Measurements from ENCODE around the gene DCANP1.
A peak's percentile ranks its signal among the peaks of the same experiment; 100 is the strongest.

Gene DCANP1

DNA sequence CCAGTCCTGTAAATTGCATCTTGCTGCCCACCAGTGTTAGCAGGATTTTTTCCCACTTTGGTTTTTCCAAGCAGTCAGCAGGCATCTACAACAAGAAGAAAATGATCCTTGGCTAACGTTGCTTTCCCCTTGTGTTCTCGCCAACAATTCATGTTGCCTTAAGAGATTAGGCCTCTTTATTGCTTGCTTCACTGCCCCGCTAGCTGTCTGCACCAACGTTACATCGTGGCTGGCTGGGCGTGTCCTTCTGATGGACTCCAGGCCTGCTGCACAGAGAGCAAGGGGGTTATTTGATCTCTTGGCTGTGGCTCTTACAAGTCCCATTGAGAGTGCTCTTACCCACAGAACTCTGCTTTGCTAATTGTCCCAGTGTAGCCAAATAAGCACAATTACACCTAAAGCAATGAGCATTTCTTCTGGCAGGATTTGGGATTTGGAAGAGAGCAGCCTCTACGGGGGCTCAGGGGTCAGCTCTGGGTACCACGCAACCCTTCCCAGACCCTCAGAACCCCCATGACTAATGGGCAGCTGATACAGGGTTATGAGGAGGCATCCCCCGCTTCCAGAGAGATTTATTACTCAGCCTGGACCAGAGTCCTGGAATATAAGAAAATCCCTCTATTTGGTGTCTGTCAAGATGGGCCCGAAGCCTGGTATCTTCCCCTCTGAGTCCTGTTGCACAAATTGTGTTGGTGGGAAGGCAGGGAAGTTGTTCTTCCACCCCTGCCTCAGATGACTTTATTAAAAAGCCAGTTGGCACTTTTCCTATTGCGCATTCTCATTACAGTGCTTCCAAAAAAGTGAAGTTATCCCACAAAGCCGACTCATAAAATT, 17.6 kb downstream of the DCANP1 start:
- TF ChIP-seq, protein P1, sequence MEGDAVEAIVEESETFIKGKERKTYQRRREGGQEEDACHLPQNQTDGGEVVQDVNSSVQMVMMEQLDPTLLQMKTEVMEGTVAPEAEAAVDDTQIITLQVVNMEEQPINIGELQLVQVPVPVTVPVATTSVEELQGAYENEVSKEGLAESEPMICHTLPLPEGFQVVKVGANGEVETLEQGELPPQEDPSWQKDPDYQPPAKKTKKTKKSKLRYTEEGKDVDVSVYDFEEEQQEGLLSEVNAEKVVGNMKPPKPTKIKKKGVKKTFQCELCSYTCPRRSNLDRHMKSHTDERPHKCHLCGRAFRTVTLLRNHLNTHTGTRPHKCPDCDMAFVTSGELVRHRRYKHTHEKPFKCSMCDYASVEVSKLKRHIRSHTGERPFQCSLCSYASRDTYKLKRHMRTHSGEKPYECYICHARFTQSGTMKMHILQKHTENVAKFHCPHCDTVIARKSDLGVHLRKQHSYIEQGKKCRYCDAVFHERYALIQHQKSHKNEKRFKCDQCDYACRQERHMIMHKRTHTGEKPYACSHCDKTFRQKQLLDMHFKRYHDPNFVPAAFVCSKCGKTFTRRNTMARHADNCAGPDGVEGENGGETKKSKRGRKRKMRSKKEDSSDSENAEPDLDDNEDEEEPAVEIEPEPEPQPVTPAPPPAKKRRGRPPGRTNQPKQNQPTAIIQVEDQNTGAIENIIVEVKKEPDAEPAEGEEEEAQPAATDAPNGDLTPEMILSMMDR (conservative IDR thresholded peaks at IDR 0.05; ENCODE audit: low read depth, low read length), result no peak
- H3K4me3 ChIP-seq (ENCODE audit: low read depth, low read length), result no peak overlapping the region
- DNase-seq (ENCODE audit: low read depth), result no peak

DNA sequence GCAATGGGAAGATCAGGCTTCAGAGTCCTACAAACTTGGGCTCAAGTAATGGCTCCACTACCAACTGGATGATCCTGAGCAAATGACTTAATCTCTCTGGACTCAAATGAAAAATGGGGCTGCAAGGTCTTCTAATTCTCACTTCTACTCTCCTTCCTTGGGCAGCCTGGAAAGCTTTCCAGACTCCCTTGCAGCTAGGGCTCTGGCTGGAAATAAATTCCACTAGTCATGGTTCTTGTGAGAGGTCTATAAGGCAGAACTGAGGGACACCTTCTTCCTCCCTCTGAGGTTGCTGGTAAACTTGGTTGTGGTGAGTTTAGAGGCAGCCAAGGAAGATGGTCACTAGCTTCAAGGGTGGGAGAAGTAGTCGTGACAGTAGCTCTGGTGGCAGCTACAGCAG, 18.6 kb downstream of the DCANP1 start:
- H3K4me3 ChIP-seq (ENCODE audit: low read depth, low read length), result no peak overlapping the region
- no peak for DNase-seq (ENCODE audit: low read depth)
- TF ChIP-seq, protein P1 (conservative IDR thresholded peaks at IDR 0.05; ENCODE audit: low read depth, low read length), result no peak

DNA sequence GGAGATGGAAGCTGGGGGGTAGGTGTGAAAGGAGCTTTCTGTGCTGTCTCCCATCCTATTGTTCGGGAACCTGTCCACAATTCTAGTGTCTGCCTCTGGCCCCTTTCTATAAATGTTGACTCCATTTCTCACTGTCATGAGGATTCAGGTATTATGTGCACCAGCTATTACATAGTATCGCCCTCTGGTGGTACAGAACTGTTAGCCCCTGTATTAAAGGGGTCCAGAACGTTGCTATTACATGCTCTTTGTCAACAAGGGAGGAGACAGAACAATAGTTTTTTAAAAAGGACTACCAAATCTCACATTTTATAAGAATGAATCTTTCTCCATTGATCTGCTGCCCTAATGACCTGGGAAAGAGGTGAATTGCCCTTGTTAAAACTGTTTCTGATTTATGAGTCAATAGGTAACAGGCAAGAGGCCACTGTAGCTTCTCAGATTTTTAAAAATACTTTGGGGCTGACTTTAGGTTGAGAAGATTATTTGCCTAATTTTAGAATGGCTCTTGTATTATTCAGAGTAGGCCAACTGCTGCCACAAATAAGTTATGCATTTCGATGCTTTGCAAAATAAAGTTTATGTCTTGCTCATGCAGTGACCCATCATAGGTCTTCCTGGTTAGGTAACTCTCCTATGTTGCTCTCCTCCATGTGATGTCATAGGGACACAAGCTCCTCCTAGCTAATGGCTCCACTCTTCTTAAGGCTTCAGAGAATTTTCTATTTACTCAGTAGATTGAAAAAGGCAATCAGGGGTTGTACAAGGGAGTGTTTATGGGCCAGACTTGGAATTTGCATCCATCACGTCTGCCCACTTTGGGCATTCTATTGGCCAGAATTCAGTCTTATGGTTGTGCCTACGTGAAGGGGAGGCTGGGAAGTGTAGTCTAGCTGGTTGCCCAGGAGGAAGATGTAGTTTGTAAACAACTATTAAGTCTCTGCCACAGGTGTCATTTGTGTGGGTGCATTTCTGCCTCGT, 20.8 kb downstream of the DCANP1 start:
- H3K4me3 ChIP-seq (ENCODE audit: low read depth, low read length), result no peak overlapping the region
- peak; percentile 82 for DNase-seq (ENCODE audit: low read depth)
- TF ChIP-seq, protein P1 (conservative IDR thresholded peaks at IDR 0.05; ENCODE audit: low read depth, low read length), result peak; percentile 82

DNA sequence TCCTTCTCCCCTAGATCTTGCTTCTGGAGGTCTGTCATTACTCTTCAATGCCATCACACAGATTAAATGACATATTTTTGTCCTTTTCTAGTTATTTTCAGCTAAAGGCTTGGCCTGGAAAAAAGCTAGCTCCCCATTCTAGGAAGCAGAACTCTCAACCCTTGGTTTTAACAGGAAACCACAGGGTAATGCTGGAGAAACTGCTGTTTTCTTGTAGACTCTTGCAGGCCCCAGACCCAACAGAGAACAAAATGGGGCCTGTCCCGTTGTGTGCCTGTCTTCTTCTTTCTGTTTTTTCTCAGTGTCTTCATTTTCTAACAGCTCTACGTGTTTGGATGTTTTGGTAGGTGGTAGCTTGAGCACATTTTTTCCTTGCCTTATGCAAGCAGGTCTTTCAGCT, 21.5 kb downstream of the DCANP1 start:
- no peak overlapping the region for H3K4me3 ChIP-seq (ENCODE audit: low read depth, low read length)
- TF ChIP-seq, protein P1 (conservative IDR thresholded peaks at IDR 0.05; ENCODE audit: low read depth, low read length), result no peak
- DNase-seq (ENCODE audit: low read depth), result no peak

DNA sequence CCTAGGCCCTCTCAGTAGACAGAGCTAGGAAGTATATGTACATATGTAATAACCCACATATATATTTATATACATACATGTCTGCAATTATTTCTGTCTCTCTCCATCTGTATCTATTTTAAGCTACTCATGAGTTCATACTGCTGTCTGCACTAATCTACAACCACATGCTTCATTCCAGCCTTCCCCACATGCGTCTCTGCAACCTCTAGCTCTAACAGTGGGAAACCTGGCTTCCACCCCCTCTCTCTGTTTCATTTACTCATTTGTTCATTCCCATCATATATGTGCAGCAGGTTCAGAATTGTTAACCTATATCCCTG, 23.3 kb downstream of the DCANP1 start:
- no peak for DNase-seq (ENCODE audit: low read depth)
- no peak overlapping the region for H3K4me3 ChIP-seq (ENCODE audit: low read depth, low read length)
- TF ChIP-seq, protein P1 (conservative IDR thresholded peaks at IDR 0.05; ENCODE audit: low read depth, low read length), result no peak

DNA sequence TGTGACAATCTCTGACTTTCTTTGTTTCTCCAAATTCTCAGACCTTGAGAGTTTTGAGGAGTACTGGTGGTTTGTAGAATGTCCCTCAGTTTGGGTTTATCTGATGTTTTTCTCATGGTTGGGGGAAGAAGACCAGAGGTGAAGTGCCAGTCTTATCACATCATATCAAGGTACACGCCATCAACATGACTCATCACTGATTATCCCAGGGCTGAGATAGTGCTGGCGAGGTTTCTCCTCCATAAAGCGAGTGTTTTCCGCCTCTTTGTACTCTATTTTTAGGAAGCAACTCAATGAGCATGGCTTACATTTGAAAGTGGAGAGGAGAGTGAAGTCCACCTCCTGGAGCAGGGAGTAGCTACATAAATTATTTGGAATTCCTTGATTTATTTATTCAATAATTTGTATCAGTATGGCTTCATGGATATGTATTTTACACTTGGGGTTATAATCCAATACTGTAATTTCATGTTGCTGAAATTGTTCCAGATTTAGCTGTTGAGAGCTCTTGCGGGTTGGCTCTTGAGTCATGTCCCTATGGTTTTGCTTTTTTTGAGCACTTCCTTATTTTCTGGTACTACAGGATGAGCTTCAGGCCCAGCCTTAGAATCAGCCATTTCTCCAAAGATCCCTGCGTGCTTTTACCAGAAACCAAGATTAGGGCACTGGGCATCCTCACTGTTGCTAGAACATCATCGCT, 23.9 kb downstream of the DCANP1 start:
- H3K4me3 ChIP-seq (ENCODE audit: low read depth, low read length), result no peak overlapping the region
- TF ChIP-seq, protein P1 (conservative IDR thresholded peaks at IDR 0.05; ENCODE audit: low read depth, low read length), result no peak
- no peak for DNase-seq (ENCODE audit: low read depth)

Data from choroid plexus epithelial cell (primary cell).